ENCODE measurements around the gene TBX10.
"Not testable (repeated sequence)": the region's sequence is repeated elsewhere in the genome, so short reads cannot be mapped to it uniquely, and the experiment has no call there.

Gene TBX10

GRCh38 chr11:67663532-67664212, 24.1 kb upstream of the TBX10 start:
- Histone ChIP-seq H3K9ac (ENCODE audit: insufficient read length, low read depth) (no peak overlapping the region), H3K36me3 (ENCODE audit: insufficient read depth, insufficient read length, low read length) (no peaks in the 10 kb centered on the region), H3K27me3 (ENCODE audit: insufficient read depth, insufficient read length) (peaks cover 3% of the 10 kb centered on the region), H3K9me3 (ENCODE audit: insufficient read depth, low read length) (peaks cover 7% of the 10 kb centered on the region; the same call in 1 of the 2 replicates), H3K4me3 (ENCODE audit: insufficient read length, low read depth) (no peak overlapping the region), H3K4me1 (ENCODE audit: insufficient read depth, insufficient read length) (no peaks in the 10 kb centered on the region)
- no peak for DNase-seq (ENCODE audit: low read depth, low spot score)
- TF ChIP-seq ZNF274 (IDR thresholded peaks at IDR 0.05; ENCODE audit: low read depth, low read length) (no peak), YY1 (IDR thresholded peaks at IDR 0.05; ENCODE audit: insufficient read depth, insufficient read length) (no peak), SUZ12 (IDR thresholded peaks at IDR 0.05; ENCODE audit: extremely low read depth, insufficient read depth, insufficient read length) (no peak)

- DNase-seq (ENCODE audit: low read depth, low spot score): no peak
- no peak for TF ChIP-seq ZNF274 (IDR thresholded peaks at IDR 0.05; ENCODE audit: low read depth, low read length)
- TF ChIP-seq YY1 (IDR thresholded peaks at IDR 0.05; ENCODE audit: insufficient read depth, insufficient read length): no peak
- TF ChIP-seq SUZ12 (IDR thresholded peaks at IDR 0.05; ENCODE audit: extremely low read depth, insufficient read depth, insufficient read length): no peak
These were observed 23.4 kb upstream of the TBX10 start for GRCh38 chr11:67662835-67663531.

GRCh38 chr11:67662142-67662834, 22.7 kb upstream of the TBX10 start:
- no peaks in the 10 kb centered on the region for H3K4me1 ChIP-seq (ENCODE audit: insufficient read depth, insufficient read length)
- no peak overlapping the region for H3K4me3 ChIP-seq (ENCODE audit: insufficient read length, low read depth)
- no peak for TF ChIP-seq ZNF274 (IDR thresholded peaks at IDR 0.05; ENCODE audit: low read depth, low read length)
- no peak for TF ChIP-seq YY1 (IDR thresholded peaks at IDR 0.05; ENCODE audit: insufficient read depth, insufficient read length)
- TF ChIP-seq SUZ12 (IDR thresholded peaks at IDR 0.05; ENCODE audit: extremely low read depth, insufficient read depth, insufficient read length): no peak
- H3K9ac ChIP-seq (ENCODE audit: insufficient read length, low read depth): no peak overlapping the region
- peaks cover 3% of the 10 kb centered on the region for H3K27me3 ChIP-seq (ENCODE audit: insufficient read depth, insufficient read length)
- H3K36me3 ChIP-seq (ENCODE audit: insufficient read depth, insufficient read length, low read length): no peaks in the 10 kb centered on the region
- H3K9me3 ChIP-seq (ENCODE audit: insufficient read depth, low read length): peaks cover 14% of the 10 kb centered on the region
- DNase-seq (ENCODE audit: low read depth, low spot score): no peak

More at GRCh38 chr11:67662835-67663531, 23.4 kb upstream of the TBX10 start:
- H3K4me1 ChIP-seq (ENCODE audit: insufficient read depth, insufficient read length): no peaks in the 10 kb centered on the region
- no peak overlapping the region for H3K9ac ChIP-seq (ENCODE audit: insufficient read length, low read depth)
- H3K27me3 ChIP-seq (ENCODE audit: insufficient read depth, insufficient read length): peaks cover 3% of the 10 kb centered on the region
- H3K4me3 ChIP-seq (ENCODE audit: insufficient read length, low read depth): no peak overlapping the region
- peaks cover 7% of the 10 kb centered on the region; the same call in 1 of the 2 replicates for H3K9me3 ChIP-seq (ENCODE audit: insufficient read depth, low read length)
- H3K36me3 ChIP-seq (ENCODE audit: insufficient read depth, insufficient read length, low read length): no peaks in the 10 kb centered on the region

GRCh38 chr11:67660752-67661151, 21.2 kb upstream of the TBX10 start:
- not testable (repeated sequence) for H3K36me3 ChIP-seq (ENCODE audit: insufficient read depth, insufficient read length, low read length); H3K4me3 ChIP-seq (ENCODE audit: insufficient read length, low read depth); H3K4me1 ChIP-seq (ENCODE audit: insufficient read depth, insufficient read length); DNase-seq (ENCODE audit: low read depth, low spot score); H3K9ac ChIP-seq (ENCODE audit: insufficient read length, low read depth); H3K27me3 ChIP-seq (ENCODE audit: insufficient read depth, insufficient read length)
- H3K9me3 ChIP-seq (ENCODE audit: insufficient read depth, low read length): peaks cover 29% of the 10 kb centered on the region

- H3K36me3 ChIP-seq (ENCODE audit: insufficient read depth, insufficient read length, low read length); DNase-seq (ENCODE audit: low read depth, low spot score); H3K4me3 ChIP-seq (ENCODE audit: insufficient read length, low read depth); H3K27me3 ChIP-seq (ENCODE audit: insufficient read depth, insufficient read length); H3K4me1 ChIP-seq (ENCODE audit: insufficient read depth, insufficient read length); H3K9ac ChIP-seq (ENCODE audit: insufficient read length, low read depth): not testable (repeated sequence)
- H3K9me3 ChIP-seq (ENCODE audit: insufficient read depth, low read length): peaks cover 33% of the 10 kb centered on the region
These were observed 20.1 kb upstream of the TBX10 start for GRCh38 chr11:67659651-67660165.

DNA sequence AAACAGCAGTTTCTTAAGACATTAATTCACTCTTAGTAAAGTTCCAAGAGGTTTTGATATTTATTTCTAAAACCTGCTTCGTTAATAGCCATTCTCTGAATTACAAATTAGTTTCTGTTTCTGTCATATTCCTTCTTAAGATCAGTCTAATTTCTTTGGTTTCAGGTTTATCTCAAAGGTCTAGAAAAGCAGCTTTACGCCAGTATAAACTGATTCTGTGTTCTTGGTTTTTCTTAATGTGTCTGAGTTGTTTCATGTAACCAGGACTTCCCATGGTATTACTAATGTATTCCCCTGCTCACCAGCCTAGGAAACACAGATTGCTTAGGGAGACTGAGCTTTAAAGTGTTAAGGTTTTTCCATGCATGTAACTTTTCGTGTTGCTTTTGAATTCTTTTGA, 17.7 kb upstream of the TBX10 start:
- no peaks in the 10 kb centered on the region for H3K36me3 ChIP-seq (ENCODE audit: insufficient read depth, insufficient read length, low read length)
- no peak overlapping the region for H3K4me3 ChIP-seq (ENCODE audit: insufficient read length, low read depth)
- peaks cover 3% of the 10 kb centered on the region for H3K4me1 ChIP-seq (ENCODE audit: insufficient read depth, insufficient read length)
- H3K9ac ChIP-seq (ENCODE audit: insufficient read length, low read depth): no peak overlapping the region
- no peak for DNase-seq (ENCODE audit: low read depth, low spot score)
- no peaks in the 10 kb centered on the region for H3K27me3 ChIP-seq (ENCODE audit: insufficient read depth, insufficient read length)
- TF ChIP-seq YY1 (IDR thresholded peaks at IDR 0.05; ENCODE audit: insufficient read depth, insufficient read length) (no peak), ZNF274 (IDR thresholded peaks at IDR 0.05; ENCODE audit: low read depth, low read length) (no peak), SUZ12 (IDR thresholded peaks at IDR 0.05; ENCODE audit: extremely low read depth, insufficient read depth, insufficient read length) (no peak)
- H3K9me3 ChIP-seq (ENCODE audit: insufficient read depth, low read length): peaks cover 33% of the 10 kb centered on the region

DNA sequence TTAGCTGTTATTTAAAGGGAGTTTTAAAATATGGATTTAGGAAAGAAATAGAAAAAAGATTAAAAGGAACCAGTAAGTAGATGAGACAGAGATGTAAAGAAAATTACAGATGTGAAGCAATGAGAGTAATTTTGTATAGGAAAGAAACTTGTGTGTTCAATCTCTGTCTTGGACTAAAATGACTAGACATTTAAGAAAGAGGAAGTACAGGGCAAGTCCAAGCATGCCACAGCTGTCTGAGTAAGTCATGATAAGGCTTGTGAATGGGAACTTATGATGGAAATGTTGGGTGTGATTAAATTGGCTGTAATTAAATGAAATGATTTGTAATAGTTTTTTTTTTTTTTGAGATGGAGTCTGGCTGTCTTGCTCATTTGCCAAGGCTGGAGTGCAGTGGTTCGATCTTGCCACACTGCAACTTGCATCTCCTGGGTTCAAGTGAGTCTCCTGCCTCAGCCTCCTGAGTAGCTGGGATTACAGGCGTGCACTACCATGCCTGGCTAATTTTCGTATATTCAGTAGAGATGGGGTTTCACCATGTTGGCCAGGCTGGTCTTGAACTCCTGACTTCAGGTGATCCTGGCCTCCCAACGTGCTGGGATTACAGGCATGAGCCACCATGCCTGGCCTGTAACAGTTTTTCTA, 16.8 kb upstream of the TBX10 start:
- peaks cover 33% of the 10 kb centered on the region for H3K9me3 ChIP-seq (ENCODE audit: insufficient read depth, low read length)
- H3K36me3 ChIP-seq (ENCODE audit: insufficient read depth, insufficient read length, low read length): no peaks in the 10 kb centered on the region
- peaks cover 3% of the 10 kb centered on the region for H3K4me1 ChIP-seq (ENCODE audit: insufficient read depth, insufficient read length)
- TF ChIP-seq YY1 (IDR thresholded peaks at IDR 0.05; ENCODE audit: insufficient read depth, insufficient read length) (no peak), SUZ12 (IDR thresholded peaks at IDR 0.05; ENCODE audit: extremely low read depth, insufficient read depth, insufficient read length) (no peak), ZNF274 (IDR thresholded peaks at IDR 0.05; ENCODE audit: low read depth, low read length) (no peak)
- no peak overlapping the region for H3K4me3 ChIP-seq (ENCODE audit: insufficient read length, low read depth)
- no peaks in the 10 kb centered on the region for H3K27me3 ChIP-seq (ENCODE audit: insufficient read depth, insufficient read length)
- H3K9ac ChIP-seq (ENCODE audit: insufficient read length, low read depth): no peak overlapping the region
- DNase-seq (ENCODE audit: low read depth, low spot score): no peak

All from NT2/D1 (cell line).